ENCODE results near the gene ACP1.

The ACP1 gene

DNA sequence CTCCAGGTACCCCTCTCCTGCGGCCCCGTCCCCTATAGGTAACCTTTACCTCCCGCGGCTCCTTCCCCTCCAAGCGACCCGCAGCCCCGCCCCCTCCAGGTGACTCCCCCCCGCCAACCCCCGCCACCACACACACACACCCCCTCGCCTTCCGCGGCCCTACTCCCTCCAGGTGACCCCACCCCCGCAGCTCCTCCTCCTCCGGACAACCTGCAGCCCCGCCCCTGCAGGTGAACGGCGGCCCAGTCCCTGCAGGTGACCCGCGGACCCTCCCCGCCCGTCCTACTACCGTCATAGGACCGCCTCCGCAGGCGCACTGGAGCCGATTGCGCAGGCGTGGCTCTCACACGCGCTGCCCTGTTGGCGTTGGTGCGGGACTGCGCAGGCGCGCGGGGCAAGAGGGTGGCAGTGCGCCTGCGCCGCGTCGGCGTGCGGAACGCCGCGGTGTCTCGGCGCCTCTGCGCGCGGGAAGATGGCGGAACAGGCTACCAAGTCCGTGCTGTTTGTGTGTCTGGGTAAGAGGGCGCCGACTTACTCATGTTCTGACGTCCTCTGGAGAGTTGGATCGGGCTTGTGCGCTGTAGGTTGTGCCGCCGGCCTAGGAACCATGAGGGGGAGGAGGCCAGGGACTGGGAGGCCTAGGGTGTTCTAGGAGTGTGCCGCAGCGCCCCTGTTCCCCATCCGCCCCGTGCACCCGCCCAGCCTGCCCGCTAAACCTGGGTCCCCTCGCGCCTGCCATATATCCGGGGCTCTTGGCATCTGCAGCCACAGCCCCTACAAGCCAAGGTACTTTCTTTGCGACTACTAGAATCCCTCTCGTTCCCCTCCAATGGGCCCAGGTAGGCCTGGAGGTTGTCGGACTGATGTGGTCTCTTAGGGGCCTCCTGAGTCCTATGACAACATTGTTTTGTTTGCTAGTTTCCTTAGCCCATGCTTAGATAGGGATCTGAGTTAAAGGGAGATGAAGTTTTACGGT, at the start of gene ACP1:
Gene ACP1 (plus strand): TSS at position 455 of the 976 bp plus-strand sequence. CDS start 18 bp downstream, at position 473.
- DNase-seq (ENCODE audit: low read depth), result peak; percentile 95

DNA sequence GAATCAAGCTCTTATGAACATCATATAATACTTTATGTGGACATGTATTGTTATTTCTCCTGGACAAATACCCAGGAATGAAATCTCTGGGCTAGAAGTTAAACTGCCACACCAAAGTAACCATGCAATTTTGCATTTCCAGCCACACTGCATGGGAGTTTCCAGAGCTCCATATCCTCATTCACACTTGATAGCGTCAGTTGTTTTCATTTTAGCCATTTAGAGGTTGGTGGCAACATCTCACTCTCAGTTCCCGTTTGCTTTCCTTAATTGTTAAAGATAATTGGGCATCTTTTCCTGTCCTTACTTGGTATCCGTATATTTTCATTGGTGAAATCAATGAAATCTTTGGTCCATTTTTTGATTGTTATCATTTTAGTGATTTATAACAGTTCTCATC, 48.7 kb upstream of the ACP1 start:
- DNase-seq (ENCODE audit: low read depth), result no peak

DNA sequence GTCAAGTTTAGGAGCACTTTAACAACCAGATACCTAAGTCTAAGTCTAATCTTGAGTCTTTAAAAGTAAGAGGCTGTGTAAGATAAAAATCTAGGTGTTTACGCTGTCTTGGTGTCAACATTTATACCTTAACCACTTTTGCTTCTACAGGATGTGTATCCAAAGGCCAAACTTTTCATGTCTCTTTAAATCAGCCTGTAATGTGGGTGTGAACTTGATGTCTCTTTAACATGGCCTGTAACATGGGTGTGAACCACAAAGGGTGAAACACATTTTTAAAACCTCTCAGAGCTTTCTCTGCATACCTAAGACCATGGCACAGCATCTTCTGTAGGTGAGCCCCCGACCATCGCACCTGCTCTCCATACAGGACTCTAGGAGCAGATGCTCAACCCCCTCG, 41.3 kb upstream of the ACP1 start:
- DNase-seq (ENCODE audit: low read depth), result no peak

DNA sequence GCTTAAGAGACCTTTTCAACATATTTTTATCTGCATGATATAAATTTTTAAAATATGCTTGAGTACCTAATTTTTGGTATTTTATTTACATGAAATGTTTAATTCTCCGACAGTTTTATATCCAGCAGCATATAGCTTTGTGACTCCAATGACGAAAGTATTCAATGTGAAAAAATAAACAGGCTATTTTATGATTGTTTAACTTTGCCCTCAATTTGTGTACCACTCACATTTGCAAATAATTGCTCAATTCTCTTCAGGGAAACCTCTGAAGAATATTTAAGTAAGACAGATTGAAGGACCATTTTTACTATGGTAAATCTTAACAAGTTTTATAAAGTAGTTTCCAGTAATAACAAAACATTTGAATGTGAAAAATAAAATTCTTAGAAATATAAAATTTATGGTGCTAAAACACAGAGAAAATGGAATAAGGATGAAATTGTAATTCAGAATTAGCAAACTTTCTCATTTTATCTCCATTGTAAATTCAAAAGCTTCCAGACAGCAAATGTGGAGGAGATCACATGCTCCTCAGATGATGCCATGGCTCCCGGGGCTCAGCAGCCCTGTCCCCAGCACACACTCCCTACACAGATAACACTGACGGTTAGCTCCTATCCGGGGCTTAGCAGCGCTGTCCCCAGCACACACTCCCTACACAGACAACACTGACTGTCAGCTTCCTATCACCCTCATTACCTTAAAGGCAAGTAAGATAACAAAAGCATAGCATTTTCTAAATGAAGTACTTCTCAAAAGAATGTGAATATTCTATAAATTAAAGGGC, 40.6 kb upstream of the ACP1 start:
- no peak for DNase-seq (ENCODE audit: low read depth)

DNA sequence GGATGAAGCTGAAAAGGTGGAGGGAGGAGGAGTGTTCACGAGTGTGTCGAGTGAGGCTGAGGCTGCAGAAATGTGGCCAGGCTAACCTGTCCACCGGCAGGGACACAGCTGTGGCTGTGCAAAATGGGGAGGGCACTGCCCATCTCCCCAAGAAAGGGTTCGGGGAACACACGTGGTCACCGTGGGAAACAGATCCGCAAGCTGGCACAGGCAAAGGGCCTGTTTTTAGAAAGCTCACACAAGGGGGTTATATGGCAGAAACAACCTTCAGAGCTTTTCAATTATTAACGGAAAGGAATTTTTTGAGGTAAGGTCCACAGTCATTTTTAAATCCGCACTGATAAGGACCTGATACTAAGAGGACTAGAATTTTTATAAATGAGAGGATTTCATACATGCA, 36.6 kb upstream of the ACP1 start:
- no peak for DNase-seq (ENCODE audit: low read depth)

DNA sequence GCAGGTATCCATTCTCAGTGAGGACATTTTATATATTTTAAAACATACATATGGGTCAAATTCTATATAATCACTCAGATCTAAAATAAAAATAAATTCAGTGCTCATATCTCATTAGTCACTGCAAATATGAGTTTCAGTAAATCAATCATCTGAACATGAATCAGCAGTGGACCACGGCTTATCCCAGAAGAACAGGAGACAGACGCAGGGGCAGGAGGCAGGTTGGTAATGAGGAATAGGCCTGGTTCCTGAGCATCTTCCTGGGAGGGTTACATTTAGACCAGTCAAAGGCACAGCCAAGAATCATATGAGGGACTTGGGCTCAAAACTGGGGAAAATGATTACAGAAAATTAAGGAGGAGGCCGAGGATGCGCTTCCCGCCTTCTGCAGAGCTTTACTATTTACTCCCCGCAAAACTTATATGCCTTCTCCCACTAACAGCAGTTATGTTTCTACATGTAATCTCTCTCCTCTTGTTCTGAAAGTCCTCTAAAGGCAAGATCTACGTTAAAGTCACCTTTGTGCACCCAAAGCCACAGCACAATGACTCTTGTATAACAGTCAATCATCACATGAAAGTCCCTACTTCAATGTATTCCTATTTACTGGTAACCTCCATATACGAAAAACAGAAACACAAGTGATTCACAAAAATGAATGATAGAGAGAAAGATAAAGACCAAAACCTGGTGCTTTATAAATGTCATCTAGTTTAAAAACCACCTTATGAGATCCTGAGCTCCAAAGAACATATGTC, 36.0 kb upstream of the ACP1 start:
- no peak for DNase-seq (ENCODE audit: low read depth)

DNA sequence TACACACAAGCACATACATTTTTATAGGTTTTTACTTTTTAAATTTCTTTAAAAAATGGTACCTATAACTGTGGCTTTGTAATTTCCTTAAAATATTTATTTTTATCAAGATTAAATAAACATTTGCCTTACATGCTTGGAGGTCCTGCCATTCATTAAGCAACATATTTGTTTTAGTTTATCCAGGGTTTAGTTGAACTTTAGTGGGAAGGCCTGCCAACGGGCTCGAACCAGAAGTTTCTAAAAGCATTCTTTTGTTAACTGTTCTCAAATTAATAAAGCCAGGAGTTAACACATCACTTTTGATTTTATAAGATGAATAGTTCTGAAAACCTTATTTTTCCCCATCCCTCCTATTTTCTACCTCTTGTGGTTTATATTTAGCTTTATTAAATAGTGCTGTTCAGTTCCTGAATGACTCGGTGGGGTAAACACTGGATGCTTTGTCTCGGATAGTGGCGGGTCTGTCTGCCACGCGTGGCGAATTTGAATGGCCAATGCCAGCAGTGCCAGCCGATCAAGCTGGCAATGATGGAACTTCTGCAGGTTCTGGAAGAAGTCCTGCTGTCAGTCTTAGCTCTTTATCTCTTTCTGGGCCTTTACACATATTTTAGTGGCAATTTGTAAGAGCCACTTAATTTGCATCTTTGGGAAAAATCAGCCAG, 33.1 kb upstream of the ACP1 start:
- DNase-seq (ENCODE audit: low read depth), result no peak

DNA sequence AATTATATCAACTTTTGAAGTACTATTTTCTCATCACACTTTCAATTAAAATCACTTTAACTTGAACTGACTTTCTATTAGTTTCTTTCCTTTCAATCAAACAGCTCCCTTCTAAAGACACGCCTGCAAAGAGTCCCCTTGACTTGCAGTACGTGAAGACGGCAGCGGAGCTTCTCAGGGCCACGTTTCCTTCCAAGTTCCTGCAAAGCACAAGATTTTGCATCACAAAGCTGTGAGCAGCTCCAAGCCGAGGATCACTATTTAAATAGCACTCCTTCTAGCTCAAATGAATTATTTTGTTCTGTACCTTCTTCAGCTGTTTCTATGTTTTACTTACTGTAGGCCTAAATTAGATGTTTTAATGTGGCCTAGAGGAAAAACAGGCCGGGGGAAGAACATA, 31.7 kb upstream of the ACP1 start:
- no peak for DNase-seq (ENCODE audit: low read depth)

DNA sequence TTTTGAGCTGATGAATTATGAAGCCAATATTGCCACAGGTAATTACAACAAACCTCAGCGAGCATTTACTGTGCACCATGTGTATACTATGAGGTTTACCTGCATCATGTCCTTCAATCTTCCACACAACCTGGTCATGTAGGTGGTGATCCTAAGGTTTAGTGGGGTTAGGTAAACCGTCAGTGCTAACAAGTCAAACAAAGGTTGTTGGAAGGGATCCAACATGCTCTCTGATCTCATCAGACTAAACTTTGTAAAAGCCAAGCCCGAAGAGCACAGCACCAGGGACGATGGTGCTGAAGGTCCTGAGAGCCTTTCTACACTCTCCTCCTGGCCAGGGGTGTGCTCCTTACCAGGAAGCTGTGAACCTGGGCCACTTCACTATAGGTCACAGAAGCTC, 30.3 kb upstream of the ACP1 start:
- no peak for DNase-seq (ENCODE audit: low read depth)

DNA sequence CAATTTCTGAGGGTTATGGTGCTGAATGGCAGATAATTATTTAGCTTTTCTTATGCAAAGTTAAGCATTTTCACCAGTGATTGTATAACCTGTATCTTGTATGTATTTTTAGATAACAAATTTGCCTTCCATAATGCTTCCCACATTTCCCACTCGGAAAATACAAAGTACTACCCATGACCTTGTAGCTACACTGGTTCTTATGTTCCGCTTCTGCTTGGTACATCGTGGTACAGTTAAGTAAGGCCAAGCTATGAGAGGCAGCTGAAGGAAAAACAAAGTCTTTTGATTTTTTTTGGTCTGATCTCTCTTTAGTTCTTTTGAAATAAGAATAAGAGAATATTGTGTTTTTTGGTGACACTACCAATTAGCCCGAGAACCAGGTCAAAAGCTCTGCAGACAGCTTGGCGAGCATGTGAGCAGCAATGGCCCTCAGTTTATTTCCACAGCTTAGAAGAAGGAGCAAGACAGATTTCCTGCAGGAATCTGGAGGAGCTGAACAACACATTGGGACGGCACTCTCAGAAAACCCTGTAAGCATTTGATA, 27.7 kb upstream of the ACP1 start:
- no peak for DNase-seq (ENCODE audit: low read depth)

DNA sequence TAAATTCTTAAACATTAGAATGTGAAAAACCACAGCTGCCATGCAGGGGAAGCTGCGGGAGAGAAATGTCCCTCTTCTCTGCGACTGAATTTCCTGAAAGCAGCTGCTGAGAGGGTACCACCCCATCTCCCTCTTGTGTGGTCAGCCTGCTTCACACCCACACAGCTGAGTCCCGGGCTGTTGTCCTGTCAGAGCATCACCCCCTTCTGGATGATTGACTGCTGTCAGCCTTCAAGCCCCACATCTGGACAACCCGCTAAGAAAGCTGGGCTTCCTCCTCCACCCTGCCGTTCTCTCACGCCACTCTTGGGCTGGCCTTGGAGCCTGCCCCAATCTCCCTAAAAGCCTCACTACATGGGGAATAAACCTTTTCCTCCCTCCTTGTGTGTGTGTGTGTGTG, 26.9 kb upstream of the ACP1 start:
- DNase-seq (ENCODE audit: low read depth), result no peak

DNA sequence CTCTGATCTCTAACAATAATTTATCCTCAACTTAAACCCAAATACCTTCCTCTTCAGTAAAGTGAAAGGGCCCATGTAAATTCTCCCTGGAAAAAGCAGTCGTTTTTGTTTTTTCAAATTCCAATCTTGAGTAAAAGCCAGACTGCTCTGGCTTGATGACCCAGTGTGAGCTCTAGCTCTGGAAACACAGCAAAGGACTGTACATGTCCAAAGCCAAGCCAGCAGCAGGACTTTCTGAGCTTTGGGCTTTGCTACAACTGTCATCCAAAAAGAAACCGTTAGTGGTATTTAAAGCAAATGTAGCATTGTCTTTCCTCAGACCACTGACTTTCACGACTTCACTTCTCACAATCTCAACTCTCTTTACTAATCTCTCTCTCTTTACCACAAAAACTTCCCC, 26.3 kb upstream of the ACP1 start:
- DNase-seq (ENCODE audit: low read depth), result no peak

DNA sequence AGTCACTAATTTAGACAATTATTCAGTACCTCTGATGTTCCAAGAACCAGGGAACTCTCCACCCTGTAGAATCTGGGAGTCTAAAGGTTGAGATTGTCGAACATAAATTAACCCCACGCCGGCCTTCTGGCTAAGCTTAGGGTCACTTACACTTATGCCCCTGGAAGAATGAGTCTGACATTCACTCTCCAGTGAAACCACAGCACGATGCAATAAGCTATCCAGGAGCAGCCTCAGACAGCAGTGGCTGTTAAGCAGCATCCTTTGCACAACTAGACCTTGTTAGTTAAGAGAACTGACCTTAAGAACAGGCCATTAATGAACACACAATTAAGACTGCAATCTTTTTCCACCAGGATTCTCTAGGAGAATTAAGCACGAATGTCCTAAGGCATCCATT, 25.9 kb upstream of the ACP1 start:
- DNase-seq (ENCODE audit: low read depth), result no peak

DNA sequence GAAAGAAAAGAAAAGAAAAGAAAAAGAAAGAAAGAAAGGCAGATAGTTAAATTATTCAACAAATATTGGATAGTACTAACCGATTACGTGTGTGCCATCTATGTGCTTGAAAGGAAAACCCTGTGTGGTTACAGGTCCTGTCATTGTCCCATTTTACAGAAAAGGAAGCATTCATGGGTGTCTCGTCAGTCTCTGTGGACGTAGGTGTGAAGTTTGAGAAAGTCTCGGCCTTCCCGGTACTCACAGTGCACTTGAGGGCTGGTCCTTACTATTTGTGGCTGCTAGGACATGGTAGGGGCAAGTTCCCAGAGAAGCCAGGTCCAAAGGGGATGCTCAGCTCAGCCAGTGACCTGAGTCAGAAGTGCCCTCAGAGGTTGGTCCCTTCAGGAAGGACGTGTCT, 20.2 kb upstream of the ACP1 start:
- DNase-seq (ENCODE audit: low read depth), result no peak

DNA sequence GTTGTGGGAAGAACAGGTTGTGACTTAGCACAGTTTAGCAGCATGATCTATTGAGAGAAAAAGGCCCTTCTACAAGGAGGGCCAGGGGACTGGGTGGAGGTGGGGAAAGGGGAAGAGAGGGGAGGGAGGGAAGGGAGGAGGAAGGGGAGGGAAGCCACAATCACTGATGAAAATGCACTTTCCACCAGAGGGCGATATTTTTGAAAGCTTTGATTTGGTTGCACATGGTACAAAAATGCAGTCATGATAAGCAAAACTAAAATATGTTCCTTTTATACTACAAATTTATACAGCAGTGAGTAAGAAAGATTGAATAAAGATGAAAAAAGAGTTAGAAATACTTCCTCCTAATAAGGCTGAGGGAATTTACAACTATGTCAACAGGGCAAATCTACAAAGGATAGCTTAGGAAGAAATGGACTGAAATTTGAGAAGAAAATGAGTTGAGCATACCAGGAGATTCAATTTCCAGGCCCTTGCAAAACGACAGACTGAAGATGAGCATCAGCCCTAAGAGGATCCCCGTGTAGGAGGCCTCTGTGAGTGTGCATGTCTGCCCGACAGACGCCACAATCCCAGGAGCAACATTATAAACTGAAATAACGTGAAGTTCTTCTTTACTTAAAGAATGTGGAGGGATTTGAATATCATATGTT, 18.1 kb upstream of the ACP1 start:
- DNase-seq (ENCODE audit: low read depth), result no peak

DNA sequence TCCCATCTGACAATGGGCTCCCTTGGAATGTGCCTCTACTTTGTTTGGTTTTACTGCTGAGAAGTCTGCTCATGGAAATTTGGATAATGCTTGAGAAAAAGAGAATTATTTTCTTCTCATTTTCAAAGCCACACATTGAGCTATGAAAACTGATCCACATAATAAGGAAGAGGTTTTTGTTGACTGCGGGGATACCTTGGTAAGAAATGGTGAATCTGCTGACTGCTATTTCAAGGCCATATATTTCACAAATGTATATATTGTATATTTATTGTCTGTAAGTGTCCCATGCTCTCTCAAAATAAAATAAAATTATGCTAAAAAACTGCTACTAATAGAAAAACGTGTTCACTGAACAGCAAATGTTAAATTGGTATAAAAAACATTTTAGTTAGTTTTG, 16.0 kb upstream of the ACP1 start:
- DNase-seq (ENCODE audit: low read depth), result no peak

DNA sequence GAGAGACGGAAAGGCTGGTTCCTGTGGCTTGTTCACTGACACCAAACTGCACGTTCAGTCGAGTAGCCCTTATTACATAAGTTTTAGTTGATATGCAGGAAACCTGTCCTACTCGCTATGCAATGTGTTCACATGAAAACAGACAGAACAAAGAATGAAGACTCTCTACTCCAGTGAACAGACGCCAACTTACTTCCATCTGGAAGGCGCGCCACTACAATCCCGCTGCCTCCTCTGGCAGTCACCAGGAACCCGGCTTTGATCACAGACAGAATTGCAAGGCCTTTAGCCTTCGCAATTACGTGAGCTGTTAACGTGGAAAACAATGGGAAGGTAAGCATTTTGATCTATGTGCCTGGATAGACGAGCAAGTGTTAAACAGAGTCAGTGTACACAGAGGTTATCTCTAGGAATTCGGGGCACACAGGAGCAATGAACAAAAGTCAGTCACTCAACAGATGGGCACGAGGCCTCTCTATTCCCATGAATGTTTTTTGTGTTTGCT, 15.2 kb upstream of the ACP1 start:
- no peak for DNase-seq (ENCODE audit: low read depth)

DNA sequence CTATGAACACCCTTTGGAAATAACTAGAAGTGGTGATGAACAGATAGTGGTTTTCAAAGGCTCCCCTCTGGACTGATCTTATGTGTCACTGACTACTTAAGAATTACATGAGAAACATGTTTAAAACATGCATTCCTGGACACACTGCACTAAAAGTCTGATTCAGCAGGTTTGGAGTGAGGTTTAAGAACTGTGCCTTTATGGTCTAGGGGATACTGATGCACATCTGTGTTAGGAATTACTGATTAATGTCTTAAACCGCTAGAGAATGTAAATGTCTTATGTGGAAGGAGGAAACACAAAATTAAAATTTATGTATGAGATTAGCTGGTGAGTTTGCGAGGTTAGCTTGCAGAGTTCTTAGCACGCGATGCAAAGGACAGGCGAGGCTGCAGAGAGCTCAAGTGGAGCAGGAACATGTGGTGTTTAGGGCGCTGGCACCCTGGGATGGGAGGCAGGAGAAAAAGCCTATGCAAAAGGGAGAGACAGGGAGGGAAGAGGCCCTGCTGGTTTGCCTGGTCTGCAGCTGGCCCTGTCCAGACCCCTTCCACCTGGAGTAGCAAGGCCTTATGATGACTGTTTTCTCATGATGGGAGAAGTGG, 12.6 kb upstream of the ACP1 start:
- no peak for DNase-seq (ENCODE audit: low read depth)

DNA sequence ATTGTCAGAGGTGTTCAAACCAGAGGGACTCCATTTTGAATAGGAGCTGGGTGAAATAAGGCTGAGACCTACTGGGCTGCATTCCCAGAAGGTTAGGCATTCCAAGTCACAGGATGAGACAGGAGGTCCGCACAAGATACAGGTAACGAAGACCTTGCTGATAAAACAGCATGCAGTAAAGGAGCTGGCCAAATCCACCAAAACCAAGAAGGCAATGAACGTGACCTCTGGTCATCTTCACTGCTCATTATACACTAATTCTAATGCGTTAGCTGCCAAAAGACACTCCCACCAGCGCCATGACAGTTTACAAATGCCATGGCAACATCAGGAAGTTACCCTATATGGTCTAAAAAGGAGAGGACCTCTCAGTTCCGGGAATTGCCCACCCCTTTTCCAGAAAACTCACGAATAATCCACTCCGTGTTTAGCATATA, 11.5 kb upstream of the ACP1 start:
- no peak for DNase-seq (ENCODE audit: low read depth)

DNA sequence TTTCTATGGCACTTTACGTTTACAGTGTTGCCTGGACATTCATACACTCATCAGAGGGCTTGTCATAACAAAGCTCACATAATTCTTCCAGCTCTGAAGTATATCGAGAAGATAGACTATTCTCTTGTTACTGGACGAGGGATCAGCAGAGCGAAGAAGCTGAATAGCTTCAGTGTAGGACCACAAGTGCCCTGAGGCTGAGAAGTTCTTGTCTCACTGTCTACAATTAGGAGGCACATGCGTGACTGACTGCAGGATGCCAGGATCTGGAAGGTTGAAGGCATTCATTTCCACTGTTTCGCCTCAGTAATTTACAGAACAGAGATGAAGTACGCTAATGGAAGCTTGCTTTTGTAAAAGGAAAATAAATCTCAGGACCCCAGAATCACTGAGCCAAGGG, 10.5 kb upstream of the ACP1 start:
- DNase-seq (ENCODE audit: low read depth), result no peak

Data from stimulated activated CD8-positive, alpha-beta memory T cell treated with anti-CD3 and anti-CD28 coated beads, Interleukin-4, amount 100 ng/mL, for 24 hours (primary cell).